ENCODE results near the gene KRTAP13-4. TPM values are rescaled to one million over a fixed set of nuclear protein-coding genes. Genes with fewer than 3 reads are reported as not detected.

KRTAP13-4 gene
- total and polyA plus RNA-seq, 7 donors, result not detected

DNA sequence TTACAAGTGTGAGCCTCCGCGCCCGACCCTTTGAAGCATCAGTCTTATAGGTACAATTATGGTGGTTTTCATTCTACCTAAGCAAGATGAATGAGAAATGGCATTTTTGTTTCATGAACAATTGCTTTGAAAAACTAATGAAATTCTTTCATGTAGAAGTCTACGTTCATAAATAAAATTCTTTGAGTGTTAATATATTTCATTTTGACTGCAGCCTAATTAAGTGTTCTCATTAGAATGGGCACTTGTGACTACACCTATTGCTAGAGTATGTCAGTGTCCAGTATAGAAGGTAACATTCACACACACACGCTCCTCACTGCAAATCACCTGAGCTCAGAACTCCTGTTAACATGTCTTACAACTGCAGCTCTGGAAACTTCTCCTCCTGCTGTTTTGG lies 10.0 kb downstream of the KRTAP13-4 start, which contains the start of gene KRTAP15-1:
KRTAP15-1 (plus strand) TSS at position 301 of the 400 bp plus-strand sequence; CDS start at position 354, 53 bp downstream.
- intact Hi-C loops (cut with DNase I), result no loop called here
- no peak within 1 kb of the TSS for H3K27ac ChIP-seq
- 92 to 94% methylated on average over 5 of the region's 5 CpGs for WGBS, 2 donors

DNA sequence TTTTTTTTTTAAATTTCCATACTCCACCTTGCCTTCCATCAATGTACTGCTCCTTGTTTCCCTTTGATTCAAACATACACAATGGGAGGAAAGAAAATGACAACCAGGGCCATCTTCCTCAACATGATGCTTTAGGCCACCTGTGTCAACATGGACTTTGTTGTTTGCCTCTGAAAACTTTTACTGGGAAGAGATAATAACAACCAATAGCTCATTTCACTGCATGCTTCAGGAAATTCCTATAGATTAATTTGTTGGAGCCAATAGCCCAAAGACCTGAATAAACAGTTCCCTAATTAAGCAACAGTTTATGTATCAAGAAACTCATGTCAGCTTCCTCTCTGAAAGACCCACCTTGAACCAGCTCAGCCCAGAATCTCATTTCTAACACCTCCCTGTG lies 13.2 kb downstream of the KRTAP13-4 start:
- no peak for TF ChIP-seq CTCF (IDR thresholded peaks at IDR 0.05)
- Histone ChIP-seq H3K36me3 (no peaks in the 10 kb centered on the region), H3K4me1 (no peaks in the 10 kb centered on the region), H3K9me3 (no peaks in the 10 kb centered on the region), H3K4me3 (no peak overlapping the region), H3K27me3 (no peaks in the 10 kb centered on the region), H3K27ac (no peak overlapping the region)
- intact Hi-C loops (cut with DNase I), result no loop called here
- DNase-seq, result no peak

More for the DNA sequence above, 10.0 kb downstream of the KRTAP13-4 start, which contains the start of gene KRTAP15-1:
- Histone ChIP-seq H3K27me3 (no peaks in the 10 kb centered on the region), H3K4me1 (no peaks in the 10 kb centered on the region), H3K36me3 (no peaks in the 10 kb centered on the region), H3K4me3 (no peak within 1 kb of the TSS), H3K9me3 (no peaks in the 10 kb centered on the region)
- TF ChIP-seq CTCF (IDR thresholded peaks at IDR 0.05), result no peak
- no peak for TF ChIP-seq POLR2A (IDR thresholded peaks at IDR 0.05)
- no peak for TF ChIP-seq EP300 (IDR thresholded peaks at IDR 0.05)
- no peak for TF ChIP-seq POLR2AphosphoS5 (IDR thresholded peaks at IDR 0.05)
- no peak for DNase-seq

- DNase-seq, result no peak
- Histone ChIP-seq H3K4me1 (no peaks in the 10 kb centered on the region), H3K4me3 (no peak overlapping the region), H3K36me3 (no peaks in the 10 kb centered on the region), H3K27me3 (no peaks in the 10 kb centered on the region), H3K9me3 (no peaks in the 10 kb centered on the region), H3K27ac (no peak overlapping the region)
- WGBS, 2 donors, result 49 to 60% methylated on average over 1 of the region's 1 CpG
- intact Hi-C loops (cut with DNase I), result no loop called here
- TF ChIP-seq CTCF (IDR thresholded peaks at IDR 0.05), result no peak
- no peak for TF ChIP-seq POLR2A (IDR thresholded peaks at IDR 0.05)
- no peak for TF ChIP-seq POLR2AphosphoS5 (IDR thresholded peaks at IDR 0.05)
- TF ChIP-seq EP300 (IDR thresholded peaks at IDR 0.05), result no peak
Observed at GRCh38 chr21:30444204-30444603, 14.2 kb downstream of the KRTAP13-4 start.

GRCh38 chr21:30447056-30447455 lies 17.0 kb downstream of the KRTAP13-4 start:
- H3K36me3 ChIP-seq, result no peaks in the 10 kb centered on the region
- WGBS, 2 donors, result 38 to 57% methylated on average over 4 of the region's 4 CpGs
- intact Hi-C loops (cut with DNase I), result no loop called here

More at GRCh38 chr21:30447056-30447455, 17.0 kb downstream of the KRTAP13-4 start:
- Histone ChIP-seq H3K4me3 (no peak overlapping the region), H3K4me1 (no peaks in the 10 kb centered on the region), H3K9me3 (no peaks in the 10 kb centered on the region), H3K27me3 (no peaks in the 10 kb centered on the region), H3K27ac (no peak overlapping the region)
- DNase-seq, result no peak
- TF ChIP-seq POLR2AphosphoS5 (IDR thresholded peaks at IDR 0.05), result no peak
- TF ChIP-seq CTCF (IDR thresholded peaks at IDR 0.05), result no peak
- no peak for TF ChIP-seq POLR2A (IDR thresholded peaks at IDR 0.05)
- no peak for TF ChIP-seq EP300 (IDR thresholded peaks at IDR 0.05)

Data from sigmoid colon (tissue), 7 donors.